HG03060 (cell line): ENCODE data around the gene SMCHD1.
"Not testable (repeated sequence)": the region's sequence is repeated elsewhere in the genome, so short reads cannot be mapped to it uniquely, and the experiment has no call there.

Experiments
- ATAC-seq: cut with Tn5 transposase; IDR thresholded peaks from one replicate; pipeline ENCODE4 v1.9.1; 2021; ENCODE audit warnings: low read depth, moderate number of reproducible peaks; ENCODE audit not compliant: unreplicated experiment

Gene SMCHD1

GRCh38 chr18:2848247-2849246 lies 193.0 kb downstream of the SMCHD1 start:
- ATAC-seq: no peak

GRCh38 chr18:2850816-2851215 lies 195.3 kb downstream of the SMCHD1 start:
- no peak for ATAC-seq

- no peak for ATAC-seq
These were observed 196.2 kb downstream of the SMCHD1 start for GRCh38 chr18:2851771-2852170.

DNA sequence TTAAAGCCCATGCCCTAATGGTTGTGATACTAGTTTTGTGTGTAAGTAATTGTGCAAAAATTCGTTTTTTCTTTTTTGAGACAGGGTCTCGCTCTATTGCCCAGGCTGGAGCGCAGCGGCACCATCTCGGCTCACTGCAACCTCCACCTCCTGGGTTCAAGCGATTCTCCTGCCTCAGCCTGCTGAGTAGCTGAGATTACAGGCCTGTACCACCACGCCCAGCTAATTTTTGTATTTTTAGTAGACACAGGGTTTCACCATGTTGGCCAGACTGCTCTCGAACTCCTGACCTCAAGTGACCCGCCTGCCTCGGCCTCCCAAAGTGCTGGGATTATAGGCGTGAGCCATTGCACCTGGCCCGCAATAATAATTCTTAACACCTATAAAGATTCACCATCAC lies 196.9 kb downstream of the SMCHD1 start:
- not testable (repeated sequence) for ATAC-seq

GRCh38 chr18:2853173-2853925 lies 197.8 kb downstream of the SMCHD1 start:
- ATAC-seq: no peak

GRCh38 chr18:2853926-2854664 lies 198.6 kb downstream of the SMCHD1 start:
- no peak for ATAC-seq
